Naive thymus-derived CD8-positive, alpha-beta T cell (primary cell): ENCODE measurements around the gene CUEDC1. TPM values are rescaled to one million over a fixed set of nuclear protein-coding genes. Genes with fewer than 3 reads are reported as not detected.

Experiments used
- polyA plus RNA-seq, 3 donors: library from polyadenylated mRNA; unstranded; fragments of 300-500 nt; fragmentation: Illumina TruSeq; gene quantifications; one replicate each; pipeline ENCODE4 v1.2.3, GENCODE V29; 2021
- total RNA-seq, 8 experiments: library from RNA in 2 of 8; stranded (reverse) in 2 of 8; gene quantifications; one replicate each; pipeline ENCODE4 v1.2.3 and lab custom pipeline; 2021 to 2026

The CUEDC1 gene
- total and polyA plus RNA-seq, 5 experiments from 2014 or later = 0.55 TPM; not detected in 4

Other genes with a start within 250 kb of the CUEDC1 start
- gene CCDC182, start 210.1 kb downstream of the CUEDC1 start, total RNA-seq = not detected
- gene CCDC182, start 210.1 kb downstream of the CUEDC1 start, polyA plus RNA-seq = not detected
- 10 to 100 TPM; 31.6 to 33.7 TPM for gene MRPS23, start 105.4 kb downstream of the CUEDC1 start, total RNA-seq
- 10 to 100 TPM; 41.1 to 42.8 (median 41.6) TPM for gene MRPS23, start 105.4 kb downstream of the CUEDC1 start, polyA plus RNA-seq
- 10 to 100 TPM; 91.6 to 92.8 TPM for gene VEZF1, start 32.8 kb upstream of the CUEDC1 start, total RNA-seq
- gene VEZF1, start 32.8 kb upstream of the CUEDC1 start, polyA plus RNA-seq = 10 to 100 TPM; 41.1 to 48.9 (median 42.1) TPM
- gene SRSF1, start 51.8 kb upstream of the CUEDC1 start, total RNA-seq = 100 to 1,000 TPM; 213 to 256 TPM
- gene SRSF1, start 51.8 kb upstream of the CUEDC1 start, polyA plus RNA-seq = 10 to 100 TPM; 43.5 to 51.6 (median 45.4) TPM
- gene DYNLL2, start 128.0 kb upstream of the CUEDC1 start, total RNA-seq = 10 to 100 TPM; 35.3 to 36.5 TPM
- 1 to 10 TPM; 1.1 to 1.3 (median 1.2) TPM for gene DYNLL2, start 128.0 kb upstream of the CUEDC1 start, polyA plus RNA-seq
- 1 to 10 TPM; 2.6 to 2.9 TPM for gene OR4D1, start 193.0 kb upstream of the CUEDC1 start, total RNA-seq
- gene OR4D1, start 193.0 kb upstream of the CUEDC1 start, polyA plus RNA-seq = 1 to 10 TPM; 1.6 to 3.0 (median 2.9) TPM
- gene OR4D2, start 211.6 kb upstream of the CUEDC1 start, total RNA-seq = not detected
- gene OR4D2, start 211.6 kb upstream of the CUEDC1 start, polyA plus RNA-seq = not detected
- gene EPX, start 237.3 kb upstream of the CUEDC1 start, total RNA-seq = not detected
- gene EPX, start 237.3 kb upstream of the CUEDC1 start, polyA plus RNA-seq = not detected